Natural killer cell treated with Interleukin-12 subunit alpha and Interleukin-12 subunit beta and Interleukin-15 and Interleukin-18, amount 100 ng/mL, for 72 hours (primary cell): Measurements from ENCODE around the gene SNTG2. TPM values are rescaled to one million over a fixed set of nuclear protein-coding genes. Genes with fewer than 3 reads are reported as not detected.
"Not testable (repeated sequence)": the region's sequence is repeated elsewhere in the genome, so short reads cannot be mapped to it uniquely, and the experiment has no call there.

ENCODE experiments used
- ATAC-seq, 2 donors: fragments of 150-1000 bp; cut with Tn5 transposase in 1 of 2; sonication (Bioruptor Pico), chemical (Tn5 transposase) in 1 of 2; 2 replicates each; pipeline ENCODE4 v1.10.0; 2021
- DNase-seq: peaks from one replicate; pipeline ENCODE4 v3.0.0; 2022; ENCODE audit warnings: low spot score
- H3K27ac Mint-ChIP-seq, 2 donors: 1 replicate in 1 of 2; 2 replicates in 1 of 2; pipeline ENCODE4 v1.8.0; 2022; ENCODE audit warnings: mixed read lengths in 2 of 2, mild to moderate bottlenecking in 1 of 2, moderate library complexity in 1 of 2
- H3K27me3 Mint-ChIP-seq, 2 donors: 1 replicate in 1 of 2; 2 replicates in 1 of 2; pipeline ENCODE4 v1.8.0; 2022; ENCODE audit warnings: mixed read lengths in 2 of 2
- H3K36me3 Mint-ChIP-seq: one replicate; pipeline ENCODE4 v1.8.0; 2022; ENCODE audit warnings: mixed read lengths
- H3K4me1 Mint-ChIP-seq, 2 donors: 1 replicate in 1 of 2; 2 replicates in 1 of 2; pipeline ENCODE4 v1.8.0; 2022; ENCODE audit warnings: low read depth in 2 of 2, mixed read lengths in 2 of 2, mild to moderate bottlenecking in 1 of 2
- H3K4me3 Mint-ChIP-seq: one replicate; pipeline ENCODE4 v1.8.0; 2022; ENCODE audit warnings: mixed read lengths
- H3K9me3 Mint-ChIP-seq: 2 replicates; pipeline ENCODE4 v1.8.0; 2022; ENCODE audit warnings: mixed read lengths
- total RNA-seq, 2 donors: library from RNA; stranded (reverse); gene quantifications; one replicate each; pipeline ENCODE4 v1.2.3, GENCODE V29; 2022

The SNTG2 gene
- total RNA-seq, 2 donors from 2014 or later = 0.31 TPM; not detected in 1

DNA sequence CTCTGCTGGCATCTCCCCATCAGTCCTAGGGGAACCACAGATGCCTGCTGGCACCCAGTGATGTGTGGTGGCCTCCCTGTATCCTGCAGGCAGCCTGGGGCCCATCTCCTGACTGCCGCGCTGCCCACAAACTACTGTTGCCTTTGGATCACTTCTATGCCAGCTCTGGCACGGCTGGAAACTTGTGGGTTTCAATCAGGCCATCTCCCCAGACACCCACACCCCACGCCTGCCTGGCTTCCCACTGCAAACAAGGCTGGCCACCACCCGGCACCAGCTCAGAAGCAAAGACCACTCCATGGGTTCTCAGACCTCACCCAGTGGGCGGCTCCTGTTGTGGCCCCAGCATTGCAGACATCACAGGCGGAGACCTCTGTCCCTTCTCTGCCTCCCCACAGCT is 447.5 kb downstream of the SNTG2 start:
- Mint-ChIP-seq H3K9me3 (no peaks in the 10 kb centered on the region), H3K27ac (no peak overlapping the region), H3K4me3 (no peak overlapping the region), H3K36me3 (no peaks in the 10 kb centered on the region), H3K27me3 (peaks cover 0 to under 1% of the 10 kb centered on the region in 2 donors), H3K4me1 (no peaks in the 10 kb centered on the region)
- no peak for DNase-seq
- peak in 1 of 2 donors; percentile 5 for ATAC-seq

DNA sequence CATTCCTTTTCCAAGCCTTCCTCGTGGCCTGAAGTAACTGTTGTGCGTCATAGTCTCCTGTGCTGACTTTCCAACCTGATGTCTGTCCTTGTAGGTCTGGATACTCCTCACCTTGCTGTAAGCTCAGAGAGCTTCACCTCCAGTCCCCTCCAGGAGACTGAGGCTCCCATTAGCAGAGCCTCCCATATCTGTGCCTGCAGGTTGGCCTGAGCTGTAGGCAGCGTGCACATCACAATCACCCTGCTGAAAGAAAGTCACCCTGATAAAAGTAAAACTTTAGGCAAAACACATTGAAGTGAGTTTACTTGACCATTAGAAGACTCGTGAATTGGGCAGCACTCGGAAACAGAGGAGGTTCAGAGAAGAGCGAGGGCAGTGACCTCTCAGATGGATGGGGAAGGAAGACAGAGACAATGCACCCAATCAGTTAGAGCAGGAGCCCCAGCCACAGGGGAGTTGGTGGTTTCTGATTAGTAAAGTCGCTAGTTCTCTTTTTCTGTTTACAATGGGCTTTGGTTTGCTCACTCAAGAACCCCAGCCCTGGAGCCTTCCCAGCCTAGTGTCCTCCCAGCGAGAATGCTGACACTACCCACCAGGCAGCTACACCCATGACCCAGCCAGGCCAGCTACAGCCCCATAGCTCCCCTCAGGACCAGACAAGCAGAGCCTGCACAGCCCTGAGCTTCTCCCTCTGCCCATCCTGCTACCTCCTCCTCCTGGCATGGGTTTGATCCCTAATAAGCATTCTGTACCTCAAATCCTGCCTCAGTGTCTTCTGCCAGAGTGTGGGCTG is 450.5 kb downstream of the SNTG2 start:
- Mint-ChIP-seq H3K27me3 (peaks cover 7 to 11% of the 10 kb centered on the region in 2 donors), H3K4me3 (no peak overlapping the region), H3K4me1 (no peaks in the 10 kb centered on the region), H3K36me3 (no peaks in the 10 kb centered on the region), H3K9me3 (peaks cover 4% of the 10 kb centered on the region), H3K27ac (no peak overlapping the region)
- no peak for DNase-seq
- ATAC-seq = no peak

DNA sequence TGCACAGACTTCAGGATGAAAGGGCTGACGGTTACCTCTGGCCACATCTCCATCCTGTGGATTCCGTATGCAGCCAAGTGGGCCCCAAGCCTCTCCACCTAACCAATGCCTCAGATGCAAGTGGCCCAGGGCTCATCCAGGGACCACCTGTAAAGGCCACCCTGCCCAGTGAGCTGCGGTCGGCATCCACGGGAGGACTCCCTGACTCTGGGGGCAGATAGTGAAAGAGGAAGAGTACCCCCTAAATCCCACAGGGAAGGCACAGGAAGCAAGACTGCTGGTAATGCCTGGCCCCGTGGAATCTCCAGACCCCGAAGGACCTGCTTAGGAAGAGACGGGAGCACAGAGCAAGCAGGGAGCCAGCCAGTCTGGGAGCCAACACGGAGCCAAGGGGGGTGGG is 451.4 kb downstream of the SNTG2 start:
- H3K4me1 Mint-ChIP-seq = no peaks in the 10 kb centered on the region
- DNase-seq (no peak), ATAC-seq (no peak)
- H3K27ac Mint-ChIP-seq = no peak overlapping the region
- H3K4me3 Mint-ChIP-seq = no peak overlapping the region
- peaks cover 11 to 13% of the 10 kb centered on the region in 2 donors for H3K27me3 Mint-ChIP-seq
- H3K36me3 Mint-ChIP-seq = no peaks in the 10 kb centered on the region
- peaks cover 4% of the 10 kb centered on the region for H3K9me3 Mint-ChIP-seq

DNA sequence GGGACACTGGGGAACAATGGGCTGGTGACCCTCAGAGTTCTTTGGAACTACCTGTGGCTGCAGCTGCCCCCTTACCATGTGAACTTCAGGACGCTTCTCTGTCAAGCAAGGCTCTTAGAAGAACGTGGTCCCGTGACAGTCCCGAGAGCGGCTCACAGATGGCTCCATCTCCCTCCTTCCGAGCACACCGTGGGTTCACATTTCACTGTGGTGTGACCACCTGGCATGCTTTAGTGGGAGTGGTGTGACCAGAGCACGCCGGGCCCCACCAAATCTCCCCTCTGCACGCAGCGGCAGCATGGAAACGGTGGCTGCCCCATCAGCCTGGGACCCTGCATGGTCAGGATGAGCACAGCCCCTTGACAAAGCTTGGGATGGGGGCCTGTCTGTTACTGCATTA is 452.9 kb downstream of the SNTG2 start:
- H3K4me1 Mint-ChIP-seq = no peaks in the 10 kb centered on the region
- H3K4me3 Mint-ChIP-seq = no peak overlapping the region
- H3K27me3 Mint-ChIP-seq = peaks cover 11 to 16% of the 10 kb centered on the region in 2 donors
- H3K36me3 Mint-ChIP-seq = no peaks in the 10 kb centered on the region
- ATAC-seq (no peak), DNase-seq (no peak)
- H3K27ac Mint-ChIP-seq = no peak overlapping the region
- H3K9me3 Mint-ChIP-seq = peaks cover 4% of the 10 kb centered on the region

DNA sequence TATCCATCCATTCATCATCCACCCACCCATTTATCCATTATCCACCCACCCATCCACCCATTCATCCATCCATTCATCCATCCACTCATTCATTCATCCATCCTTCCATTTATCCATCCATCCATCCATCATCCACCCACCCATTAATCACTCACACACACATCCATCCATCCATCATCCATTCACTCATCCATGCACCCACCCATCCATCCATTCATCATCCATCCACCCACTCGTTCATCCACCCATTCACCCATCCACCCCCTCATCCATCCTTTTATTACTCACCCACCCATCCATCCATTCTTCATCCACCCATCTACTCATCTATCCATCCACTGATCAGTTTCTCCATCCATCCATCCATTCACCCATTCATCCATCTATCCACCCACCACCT is 454.5 kb downstream of the SNTG2 start:
- H3K4me1 Mint-ChIP-seq = no peaks in the 10 kb centered on the region
- no peak overlapping the region for H3K27ac Mint-ChIP-seq
- no peaks in the 10 kb centered on the region for H3K36me3 Mint-ChIP-seq
- H3K9me3 Mint-ChIP-seq = peaks cover 4% of the 10 kb centered on the region
- H3K27me3 Mint-ChIP-seq = peaks cover 11 to 16% of the 10 kb centered on the region in 2 donors
- H3K4me3 Mint-ChIP-seq = no peak overlapping the region
- no peak for ATAC-seq
- DNase-seq = no peak

DNA sequence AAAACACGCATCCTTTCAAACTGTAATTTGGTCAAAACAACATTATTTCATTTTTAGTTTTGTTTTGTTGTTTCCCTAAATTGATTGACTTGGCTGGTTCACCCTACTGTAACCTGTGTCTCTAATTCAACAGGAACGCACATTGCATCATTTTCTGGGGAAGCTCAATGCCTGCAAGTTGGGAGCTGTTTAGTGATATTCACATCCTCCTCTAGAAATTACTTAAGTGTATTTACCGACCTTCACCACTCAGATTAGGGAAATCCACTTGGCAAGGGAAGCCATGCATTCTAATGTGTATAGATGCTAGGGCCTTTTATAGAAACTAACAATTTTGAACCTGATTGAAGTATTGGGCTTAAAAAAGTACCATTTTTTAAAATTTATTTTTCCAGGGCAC is 455.3 kb downstream of the SNTG2 start:
- no peak overlapping the region for H3K4me3 Mint-ChIP-seq
- no peaks in the 10 kb centered on the region for H3K4me1 Mint-ChIP-seq
- no peaks in the 10 kb centered on the region for H3K36me3 Mint-ChIP-seq
- no peak overlapping the region for H3K27ac Mint-ChIP-seq
- H3K27me3 Mint-ChIP-seq = peaks cover 11 to 16% of the 10 kb centered on the region in 2 donors
- ATAC-seq (no peak), DNase-seq (no peak)
- H3K9me3 Mint-ChIP-seq = peaks cover 4% of the 10 kb centered on the region

DNA sequence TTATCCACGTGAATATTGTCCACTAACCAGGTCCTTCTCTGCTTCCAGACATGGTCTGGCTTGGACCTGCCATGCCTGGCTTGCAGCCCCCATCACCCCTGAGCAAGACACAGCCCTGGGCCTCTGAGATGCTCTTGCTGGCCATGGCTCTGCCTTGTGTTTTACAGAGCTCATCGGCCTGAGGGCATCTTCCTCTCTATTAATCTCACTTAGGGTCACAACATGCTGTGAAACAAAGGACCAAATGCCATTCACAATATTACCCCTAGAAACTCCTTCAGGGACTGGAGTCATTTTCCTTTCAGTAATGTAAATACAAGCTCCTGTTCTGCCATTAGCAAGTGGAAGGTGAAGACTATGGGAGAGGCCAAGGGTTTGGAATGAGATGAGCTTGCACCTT is 455.8 kb downstream of the SNTG2 start:
- peaks cover 11 to 16% of the 10 kb centered on the region in 2 donors for H3K27me3 Mint-ChIP-seq
- no peak overlapping the region for H3K27ac Mint-ChIP-seq
- ATAC-seq (no peak), DNase-seq (no peak)
- peaks cover 4% of the 10 kb centered on the region for H3K9me3 Mint-ChIP-seq
- no peaks in the 10 kb centered on the region for H3K36me3 Mint-ChIP-seq
- no peaks in the 10 kb centered on the region for H3K4me1 Mint-ChIP-seq
- no peak overlapping the region for H3K4me3 Mint-ChIP-seq

DNA sequence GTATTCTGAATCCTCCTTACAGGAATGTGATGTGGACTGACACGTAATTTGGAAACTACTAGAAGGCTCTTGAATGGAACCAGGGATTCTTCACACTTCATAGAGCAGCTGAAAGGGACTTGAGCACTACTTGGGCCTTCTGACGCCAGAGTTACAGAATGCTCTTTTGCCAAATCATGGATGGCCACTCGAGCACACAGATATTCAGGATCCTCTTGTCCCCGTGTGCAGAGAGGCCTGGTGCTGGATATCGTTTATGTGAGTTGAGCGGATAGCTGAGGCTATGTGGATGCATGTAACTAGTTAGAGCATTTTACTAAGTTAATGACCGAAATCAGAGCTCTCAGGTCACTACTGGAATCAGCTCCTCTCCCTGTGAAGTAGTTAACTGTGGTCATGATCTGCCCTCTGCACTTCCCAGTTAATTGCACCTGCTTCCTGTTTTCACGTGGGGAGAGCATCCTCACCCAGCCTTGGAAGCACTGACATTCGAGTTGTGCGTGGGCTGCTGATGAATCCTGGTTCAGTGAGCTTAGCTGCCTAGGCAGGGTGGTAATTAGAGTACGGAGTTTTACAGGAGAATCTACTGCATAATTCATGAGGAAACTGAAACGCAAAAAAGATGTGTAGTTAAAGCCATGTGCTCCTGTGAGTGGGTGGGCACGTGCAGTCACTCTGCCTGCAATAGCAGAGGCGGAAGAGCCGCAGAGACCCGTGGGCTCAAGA is 457.5 kb downstream of the SNTG2 start:
- peaks cover 4% of the 10 kb centered on the region for H3K9me3 Mint-ChIP-seq
- no peaks in the 10 kb centered on the region for H3K4me1 Mint-ChIP-seq
- DNase-seq (no peak), ATAC-seq (no peak)
- H3K4me3 Mint-ChIP-seq = no peak overlapping the region
- peaks cover 11 to 19% of the 10 kb centered on the region in 2 donors for H3K27me3 Mint-ChIP-seq
- H3K36me3 Mint-ChIP-seq = no peaks in the 10 kb centered on the region
- H3K27ac Mint-ChIP-seq = no peak overlapping the region

DNA sequence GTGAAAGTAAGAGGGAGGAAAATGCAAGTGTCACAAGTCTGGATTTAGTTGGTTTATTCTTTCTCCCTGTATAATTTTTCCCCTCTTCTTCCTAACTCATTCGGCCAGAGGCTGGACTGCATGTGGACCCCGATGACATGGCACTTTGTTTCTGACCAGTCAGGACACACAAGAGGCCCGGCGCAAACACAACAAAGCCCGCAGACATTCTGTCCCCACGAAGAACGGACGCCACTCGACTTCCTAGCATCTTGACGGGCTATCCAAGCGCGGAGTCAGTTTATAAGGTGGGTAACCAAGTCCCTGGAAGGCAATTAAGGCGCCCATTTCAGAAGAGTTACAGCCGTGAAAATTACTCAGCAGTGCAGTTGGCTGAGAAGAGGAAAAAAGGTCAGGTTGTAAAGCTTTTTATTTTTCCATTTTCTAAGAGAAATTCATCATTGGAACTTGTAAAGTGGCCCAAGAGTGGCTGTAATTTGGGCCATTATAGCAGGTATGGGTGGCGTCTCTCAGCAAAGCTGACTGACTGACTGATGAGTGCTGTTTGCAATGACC is 462.6 kb downstream of the SNTG2 start, which contains the start of gene TPO:
TPO (plus strand) TSS at position 308 of the 555 bp plus-strand sequence. CDS start 946 bp downstream, outside the sequence.
- no peak for ATAC-seq
- no peaks in the 10 kb centered on the region for H3K9me3 Mint-ChIP-seq
- H3K27ac Mint-ChIP-seq = no peak within 1 kb of the TSS

DNA sequence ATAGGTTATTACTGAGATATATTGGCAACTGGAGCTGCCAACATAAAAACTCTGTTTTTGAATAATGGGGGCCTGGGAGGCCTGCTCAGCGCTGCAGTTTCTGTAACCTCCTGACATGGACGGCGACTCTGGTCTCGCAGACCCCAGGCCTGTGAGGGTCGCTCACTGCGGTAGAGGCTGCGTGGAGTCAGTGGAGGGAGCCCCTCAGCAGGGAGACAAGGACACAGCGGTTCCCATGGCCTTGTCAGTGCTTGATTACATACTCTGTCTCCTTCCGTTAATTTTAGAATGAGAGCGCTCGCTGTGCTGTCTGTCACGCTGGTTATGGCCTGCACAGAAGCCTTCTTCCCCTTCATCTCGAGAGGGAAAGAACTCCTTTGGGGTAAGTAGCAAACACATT is 463.5 kb downstream of the SNTG2 start:
- ATAC-seq (no peak), DNase-seq (no peak)
- Mint-ChIP-seq H3K27ac (no peak overlapping the region), H3K9me3 (no peaks in the 10 kb centered on the region), H3K4me1 (no peaks in the 10 kb centered on the region), H3K36me3 (no peaks in the 10 kb centered on the region), H3K27me3 (peaks cover 0 to 3% of the 10 kb centered on the region in 2 donors), H3K4me3 (no peak overlapping the region)

More for the DNA sequence above, 462.6 kb downstream of the SNTG2 start, which contains the start of gene TPO:
- no peaks in the 10 kb centered on the region for H3K4me1 Mint-ChIP-seq
- H3K27me3 Mint-ChIP-seq = peaks cover 0 to 3% of the 10 kb centered on the region in 2 donors
- no peaks in the 10 kb centered on the region for H3K36me3 Mint-ChIP-seq
- no peak within 1 kb of the TSS for H3K4me3 Mint-ChIP-seq
- DNase-seq = no peak

DNA sequence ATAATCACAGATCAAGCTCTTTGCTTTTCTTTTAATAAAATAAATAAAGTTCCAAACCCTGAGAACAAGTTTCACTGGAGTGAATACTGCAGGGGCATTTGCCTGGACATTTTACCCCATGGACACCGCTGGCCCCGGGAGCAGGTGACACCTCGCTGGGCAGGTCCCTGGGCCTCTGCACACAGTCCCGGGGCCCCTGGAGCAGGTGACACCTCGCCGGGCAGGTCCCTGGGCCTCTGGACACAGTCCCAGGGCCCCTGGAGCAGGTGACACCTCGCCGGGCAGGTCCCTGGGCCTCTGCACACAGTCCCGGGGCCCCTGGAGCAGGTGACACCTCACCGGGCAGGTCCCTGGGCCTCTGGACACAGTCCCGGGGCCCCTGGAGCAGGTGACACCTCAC is 464.3 kb downstream of the SNTG2 start:
- not testable (repeated sequence) for H3K36me3 Mint-ChIP-seq, H3K27me3 Mint-ChIP-seq, H3K9me3 Mint-ChIP-seq, H3K4me3 Mint-ChIP-seq, H3K4me1 Mint-ChIP-seq, DNase-seq, H3K27ac Mint-ChIP-seq, ATAC-seq

DNA sequence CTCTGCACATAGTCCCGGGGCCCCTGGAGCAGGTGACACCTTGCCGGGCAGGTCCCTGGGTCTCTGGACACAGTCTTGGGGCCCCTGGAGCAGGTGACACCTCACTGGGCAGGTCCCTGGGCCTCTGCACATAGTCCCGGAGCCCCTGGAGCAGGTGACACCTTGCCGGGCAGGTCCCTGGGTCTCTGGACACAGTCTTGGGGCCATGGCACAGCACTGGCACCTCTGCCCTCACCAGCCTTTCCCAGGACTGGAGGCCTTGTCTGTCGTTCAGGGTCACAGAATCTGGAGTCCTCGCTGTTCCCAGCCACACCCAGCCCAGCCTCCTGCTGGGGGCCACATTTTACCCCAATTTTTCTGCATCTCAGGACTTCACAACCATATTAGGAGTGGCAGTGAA is 464.9 kb downstream of the SNTG2 start:
- Mint-ChIP-seq H3K36me3 (no peaks in the 10 kb centered on the region), H3K9me3 (no peaks in the 10 kb centered on the region), H3K4me1 (no peaks in the 10 kb centered on the region), H3K27ac (no peak overlapping the region), H3K4me3 (no peak overlapping the region), H3K27me3 (peaks cover 0 to 7% of the 10 kb centered on the region in 2 donors)
- no peak for DNase-seq
- no peak for ATAC-seq
